AG09309 (cell line): ENCODE results near the gene ODAD4.

Experiments
- DNase-seq: peaks from one replicate; pipeline ENCODE4 v3.0.0-alpha.2; 2010; ENCODE audit warnings: low read depth
- H3K4me3 ChIP-seq: 2 replicates; pipeline ENCODE4 v1.5.1; 2011; ENCODE audit warnings: mild to moderate bottlenecking, low read depth, low read length, moderate library complexity; ENCODE audit not compliant: control insufficient read depth
- TF ChIP-seq, protein P1 (sequence below): IDR thresholded peaks from 2 replicates; pipeline ENCODE4 v1.5.1; 2011; ENCODE audit warnings: mild to moderate bottlenecking, low read depth, low read length, inconsistent platforms; ENCODE audit not compliant: insufficient read depth, control insufficient read depth; ENCODE audit errors: missing control alignments

The ODAD4 gene

GRCh38 chr17:41893384-41893783 lies 37.0 kb upstream of the ODAD4 start:
- TF ChIP-seq, protein P1, sequence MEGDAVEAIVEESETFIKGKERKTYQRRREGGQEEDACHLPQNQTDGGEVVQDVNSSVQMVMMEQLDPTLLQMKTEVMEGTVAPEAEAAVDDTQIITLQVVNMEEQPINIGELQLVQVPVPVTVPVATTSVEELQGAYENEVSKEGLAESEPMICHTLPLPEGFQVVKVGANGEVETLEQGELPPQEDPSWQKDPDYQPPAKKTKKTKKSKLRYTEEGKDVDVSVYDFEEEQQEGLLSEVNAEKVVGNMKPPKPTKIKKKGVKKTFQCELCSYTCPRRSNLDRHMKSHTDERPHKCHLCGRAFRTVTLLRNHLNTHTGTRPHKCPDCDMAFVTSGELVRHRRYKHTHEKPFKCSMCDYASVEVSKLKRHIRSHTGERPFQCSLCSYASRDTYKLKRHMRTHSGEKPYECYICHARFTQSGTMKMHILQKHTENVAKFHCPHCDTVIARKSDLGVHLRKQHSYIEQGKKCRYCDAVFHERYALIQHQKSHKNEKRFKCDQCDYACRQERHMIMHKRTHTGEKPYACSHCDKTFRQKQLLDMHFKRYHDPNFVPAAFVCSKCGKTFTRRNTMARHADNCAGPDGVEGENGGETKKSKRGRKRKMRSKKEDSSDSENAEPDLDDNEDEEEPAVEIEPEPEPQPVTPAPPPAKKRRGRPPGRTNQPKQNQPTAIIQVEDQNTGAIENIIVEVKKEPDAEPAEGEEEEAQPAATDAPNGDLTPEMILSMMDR = no peak
- DNase-seq = no peak
- no peak overlapping the region for H3K4me3 ChIP-seq

DNA sequence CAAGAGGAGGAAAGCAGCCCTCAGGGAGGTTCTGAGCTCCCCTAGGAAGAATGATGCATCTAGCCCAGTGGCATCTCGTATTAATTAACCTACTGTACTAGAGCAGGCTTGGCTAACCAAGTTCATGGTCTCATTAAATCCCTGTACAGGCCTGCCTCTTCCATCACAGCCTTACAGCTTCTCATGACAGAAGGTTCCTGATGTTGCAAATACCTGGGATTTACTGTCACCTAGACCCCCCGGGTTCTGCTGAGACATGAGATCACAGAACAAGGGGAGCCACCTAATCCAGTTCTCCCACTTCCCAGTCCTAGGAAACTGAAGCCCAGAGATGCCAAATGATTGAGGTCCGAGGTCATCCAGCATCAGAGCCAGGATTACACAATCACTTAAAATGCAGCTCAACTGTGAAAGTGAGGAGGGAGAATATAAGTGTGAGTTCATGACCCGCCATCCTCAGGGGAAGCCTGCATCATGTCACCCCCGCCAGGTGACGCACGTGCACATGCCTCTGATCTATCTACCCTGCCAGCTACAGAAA lies 35.6 kb upstream of the ODAD4 start:
- peak; percentile 91 for DNase-seq
- H3K4me3 ChIP-seq = no peak overlapping the region
- TF ChIP-seq, protein P1 = no peak

DNA sequence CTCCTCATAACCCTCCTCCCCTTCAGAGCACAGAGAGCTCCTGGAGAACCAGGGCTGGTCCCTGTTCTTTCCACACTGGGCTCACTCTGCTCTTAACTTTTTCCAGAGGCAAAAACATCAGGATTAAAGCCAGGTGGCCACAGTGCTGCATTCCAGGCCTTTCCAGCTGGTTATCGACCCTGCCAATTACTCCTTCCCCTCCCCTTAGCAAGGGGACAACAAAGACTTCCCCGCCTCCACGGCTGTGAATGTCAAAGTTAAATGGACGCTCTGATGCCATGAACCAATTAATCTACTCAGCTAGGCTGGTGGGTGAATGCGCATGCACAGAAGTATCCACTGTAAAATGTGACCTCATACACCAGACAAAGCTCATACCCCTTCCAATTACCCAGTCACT lies 34.8 kb upstream of the ODAD4 start:
- no peak overlapping the region for H3K4me3 ChIP-seq
- TF ChIP-seq, protein P1 = no peak
- DNase-seq = no peak

DNA sequence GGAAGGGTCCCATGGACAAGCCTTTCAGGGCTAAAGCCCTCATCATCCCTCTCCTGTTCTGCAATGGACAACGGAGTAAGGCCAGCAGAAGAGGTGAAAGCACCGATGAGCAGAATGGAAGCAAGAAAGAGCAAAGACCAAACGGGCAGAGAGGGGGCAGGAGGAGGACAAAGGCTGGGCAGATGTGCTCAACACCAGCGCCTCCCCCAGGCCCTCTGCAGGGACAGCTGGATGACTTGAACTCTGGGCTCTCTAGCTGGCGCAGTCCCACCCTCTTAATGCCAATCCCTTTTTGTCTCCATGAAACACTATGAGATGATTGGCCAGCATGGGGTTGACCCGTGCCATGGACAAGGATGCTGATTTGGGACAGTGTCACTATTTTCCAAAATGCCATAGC lies 33.7 kb upstream of the ODAD4 start:
- DNase-seq = no peak
- TF ChIP-seq, protein P1 = no peak
- no peak overlapping the region for H3K4me3 ChIP-seq

GRCh38 chr17:41901646-41902045 lies 28.8 kb upstream of the ODAD4 start:
- DNase-seq = no peak
- H3K4me3 ChIP-seq = no peak overlapping the region
- TF ChIP-seq, protein P1 = no peak

DNA sequence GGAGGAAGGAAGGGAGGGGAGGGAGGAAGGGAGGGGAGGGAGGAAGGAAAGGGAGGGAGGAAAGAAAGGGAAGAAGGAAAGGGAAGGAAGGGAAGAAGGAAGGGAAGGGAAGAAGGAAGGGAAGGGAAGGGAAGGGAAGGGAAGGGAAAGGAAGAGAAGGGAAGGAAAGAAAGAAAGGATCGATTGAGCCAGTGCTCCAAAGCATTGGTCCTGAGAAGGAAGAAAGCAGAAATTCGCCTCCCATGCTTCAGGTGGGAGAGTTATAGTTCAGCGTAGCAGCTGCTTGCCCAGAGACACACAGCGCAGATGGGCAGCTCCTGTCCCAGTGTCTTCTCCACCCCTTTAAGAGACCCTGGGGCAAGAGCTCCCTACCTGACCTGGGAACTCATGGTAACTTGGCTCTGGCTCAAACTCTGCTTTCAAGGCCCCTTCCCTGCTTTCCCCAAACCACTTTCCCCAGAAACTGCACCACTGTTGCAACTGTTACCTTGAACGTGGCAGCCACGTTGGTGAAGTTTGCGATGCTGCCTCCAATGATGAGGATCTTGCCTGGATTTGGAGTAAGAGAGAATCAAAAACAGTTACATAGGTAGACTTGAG lies 26.1 kb upstream of the ODAD4 start:
- DNase-seq = no peak
- TF ChIP-seq, protein P1 = no peak

More for the DNA sequence above, 26.1 kb upstream of the ODAD4 start:
- H3K4me3 ChIP-seq = no peak overlapping the region
